Endometrium (tissue), 2 donors: ENCODE results near the gene NEURL4.
A peak's percentile ranks its signal among the peaks of the same experiment; 100 is the strongest.

Experiments used
- FAIRE-seq: peaks from 2 replicates; lab custom pipeline; 2012; peaks lifted over from hg19 to GRCh38; lab: Jason Lieb, UNC
- donor health status: control.
- donor health status: control.

The NEURL4 gene

DNA sequence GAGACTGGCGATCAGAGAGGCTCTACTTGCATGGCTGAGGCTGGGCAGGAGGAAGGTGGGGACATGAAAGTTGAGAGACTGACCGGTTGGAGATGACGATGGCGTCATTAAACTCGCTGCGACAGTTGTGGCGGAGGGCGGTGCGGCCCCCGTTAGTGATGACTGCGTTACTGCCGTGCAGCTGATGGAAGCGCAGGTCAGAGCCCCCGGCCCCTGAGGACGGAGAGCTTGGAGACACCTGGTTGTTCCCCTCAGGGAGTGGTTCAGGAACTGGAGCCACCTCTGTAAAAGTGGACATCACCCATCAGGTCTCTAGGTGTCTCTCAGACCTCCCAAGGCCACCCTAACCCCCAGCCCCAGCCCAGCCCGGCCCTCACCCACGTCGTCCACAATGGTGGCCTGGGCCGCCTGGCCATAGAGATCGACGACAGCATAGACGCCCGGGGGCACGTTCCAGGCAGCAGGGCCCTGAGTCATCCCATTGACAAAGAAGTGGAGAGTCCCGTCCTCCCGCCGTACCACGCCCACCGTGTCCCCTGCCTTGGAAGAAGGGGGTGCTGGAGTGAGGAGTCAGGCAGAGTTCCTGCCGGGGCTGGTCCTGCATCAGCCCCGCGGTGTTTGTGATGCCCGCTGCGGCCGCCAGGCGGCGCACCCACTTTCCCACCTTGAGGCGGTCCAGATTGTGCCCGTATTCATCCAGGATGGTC is 5.3 kb downstream of the NEURL4 start:
- FAIRE-seq, result no peak

GRCh38 chr17:7322520-7323194 is 6.5 kb downstream of the NEURL4 start:
- FAIRE-seq, result no peak

DNA sequence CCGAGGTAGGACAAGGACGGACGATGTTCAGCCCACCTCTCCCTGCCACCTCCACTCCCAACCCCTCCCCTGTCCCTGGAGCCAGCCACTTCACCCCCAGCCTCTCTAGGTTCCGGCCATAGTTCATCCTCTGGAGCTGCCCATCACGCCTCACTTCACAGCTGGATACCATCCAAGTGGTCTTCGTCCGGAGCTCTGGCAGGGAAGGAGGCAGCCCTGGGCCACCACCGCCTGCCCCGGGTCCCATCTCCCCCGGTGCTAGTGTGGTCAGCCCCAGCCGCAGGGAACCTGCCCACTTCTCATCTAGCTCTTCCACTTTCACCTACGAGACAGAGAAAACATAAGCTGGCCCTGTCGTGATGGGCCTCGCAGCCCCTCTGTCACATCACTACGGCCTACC is 7.7 kb downstream of the NEURL4 start:
- FAIRE-seq, result no peak

DNA sequence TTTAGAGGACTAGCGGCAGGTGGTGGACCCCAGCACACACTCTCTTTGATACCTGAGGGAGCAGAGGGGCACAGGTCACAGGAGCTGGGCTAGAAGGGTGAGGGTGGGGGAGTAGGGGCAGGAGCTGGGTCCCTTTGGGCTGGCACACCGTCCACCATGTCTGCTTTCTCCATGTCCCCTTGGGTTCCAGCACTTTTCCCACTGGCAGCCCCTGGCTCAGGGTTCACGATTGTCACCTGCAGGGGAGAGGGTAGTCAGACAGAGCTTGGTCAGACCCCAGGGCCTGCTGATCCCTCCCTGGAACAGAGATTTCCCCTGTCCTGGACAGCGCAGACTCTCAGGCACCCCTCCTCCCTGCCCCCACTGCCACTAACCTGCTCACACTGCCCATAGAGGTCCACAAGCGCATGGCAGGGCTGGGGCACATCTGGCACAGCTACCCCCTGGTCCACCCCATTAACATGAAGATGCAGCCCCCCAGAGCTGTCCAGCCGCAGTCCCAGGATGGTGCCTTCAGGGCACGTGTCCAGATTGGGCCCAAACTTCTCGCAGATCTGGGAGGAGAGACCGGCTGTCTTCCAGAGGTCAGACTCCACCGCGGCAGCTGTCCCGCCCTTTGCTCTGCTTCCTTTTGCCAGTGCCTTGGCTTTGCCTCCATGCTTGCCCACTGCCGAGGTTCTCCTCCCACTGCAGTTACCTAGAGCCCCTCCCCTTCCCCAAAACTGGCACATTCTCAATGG is 10.8 kb downstream of the NEURL4 start:
- no peak for FAIRE-seq

DNA sequence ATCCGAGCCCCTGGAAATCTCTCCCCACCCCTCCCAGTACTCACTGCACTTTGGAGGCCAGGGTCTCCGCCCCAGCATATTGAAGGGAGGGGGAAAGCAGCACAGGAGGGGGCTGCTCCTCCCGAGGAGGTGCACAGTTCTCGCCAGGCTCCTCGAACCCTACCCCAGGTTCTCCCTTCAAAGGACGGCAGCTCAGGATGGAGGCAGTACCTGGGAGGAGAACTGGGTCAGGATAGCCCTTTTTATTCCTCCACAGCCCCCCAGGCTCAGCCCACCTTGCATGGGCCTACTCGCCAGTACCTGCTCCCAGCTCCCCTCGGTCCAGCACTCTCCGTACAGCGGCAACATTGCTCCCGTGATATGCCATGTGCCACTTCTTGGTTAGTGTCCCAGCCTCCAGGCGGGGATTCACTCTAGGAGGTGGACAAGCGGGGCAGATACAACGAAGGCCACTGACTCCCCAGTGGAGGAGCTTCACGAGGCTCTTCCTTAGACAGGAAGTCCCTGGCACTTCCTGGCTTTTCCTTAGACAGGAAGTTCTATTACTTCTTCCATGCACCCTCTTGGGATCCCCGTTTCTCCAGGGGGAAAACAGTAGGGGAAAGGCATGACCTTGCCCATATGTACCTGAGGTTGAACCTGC is 11.9 kb downstream of the NEURL4 start:
- FAIRE-seq, result no peak

- no peak for FAIRE-seq
These were observed 13.4 kb downstream of the NEURL4 start for GRCh38 chr17:7315570-7316235.

GRCh38 chr17:7314719-7315569 is 14.2 kb downstream of the NEURL4 start, which contains the start of gene GPS2:
GPS2 (minus strand) TSS chr17:7315360; CDS start chr17:7315052, 308 bp downstream.
- FAIRE-seq, result no peak

DNA sequence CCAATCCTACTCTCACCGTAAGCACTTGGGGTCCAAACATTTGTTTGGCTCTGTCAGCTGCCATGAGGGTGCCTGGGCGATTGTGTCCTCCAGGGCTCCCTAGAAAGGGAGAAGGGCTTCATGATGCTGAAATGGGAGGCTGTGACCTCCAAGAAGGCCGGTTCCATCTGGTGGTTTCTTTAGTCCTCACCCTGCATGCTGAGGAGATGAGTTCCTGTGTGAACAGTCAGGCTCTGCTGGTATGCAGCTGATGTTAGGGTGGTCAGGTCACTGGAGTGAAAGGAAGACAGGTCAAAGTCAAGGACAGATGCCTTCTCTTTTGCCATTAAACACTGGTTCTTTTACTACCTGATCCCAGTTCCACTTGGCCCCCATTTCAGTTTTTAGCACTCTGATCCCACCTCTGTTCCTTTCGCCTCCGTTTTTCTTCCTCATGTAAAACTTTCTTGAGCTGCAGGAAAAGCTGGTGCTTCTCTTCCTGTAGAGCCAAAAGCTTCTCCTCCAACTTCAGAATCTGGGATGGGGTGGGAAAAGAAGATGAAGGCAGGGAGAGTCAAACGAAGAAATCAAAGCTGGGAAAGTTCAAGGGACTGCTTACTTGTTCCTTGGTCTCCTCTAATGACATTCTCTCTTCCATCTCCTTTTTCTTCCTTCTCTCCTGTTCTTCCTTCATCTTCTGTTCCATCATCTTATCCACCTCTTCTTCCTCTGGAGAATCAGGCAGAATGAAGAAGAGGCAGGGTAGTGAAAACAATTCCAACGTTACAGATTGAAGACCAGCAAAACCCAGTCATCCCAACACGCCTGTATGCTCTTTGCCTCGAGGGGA is 15.0 kb downstream of the NEURL4 start:
- FAIRE-seq, result no peak

- no peak for FAIRE-seq
These were observed 15.8 kb downstream of the NEURL4 start for GRCh38 chr17:7313088-7313889.

- no peak for FAIRE-seq
These were observed 16.6 kb downstream of the NEURL4 start for GRCh38 chr17:7312432-7313087.

DNA sequence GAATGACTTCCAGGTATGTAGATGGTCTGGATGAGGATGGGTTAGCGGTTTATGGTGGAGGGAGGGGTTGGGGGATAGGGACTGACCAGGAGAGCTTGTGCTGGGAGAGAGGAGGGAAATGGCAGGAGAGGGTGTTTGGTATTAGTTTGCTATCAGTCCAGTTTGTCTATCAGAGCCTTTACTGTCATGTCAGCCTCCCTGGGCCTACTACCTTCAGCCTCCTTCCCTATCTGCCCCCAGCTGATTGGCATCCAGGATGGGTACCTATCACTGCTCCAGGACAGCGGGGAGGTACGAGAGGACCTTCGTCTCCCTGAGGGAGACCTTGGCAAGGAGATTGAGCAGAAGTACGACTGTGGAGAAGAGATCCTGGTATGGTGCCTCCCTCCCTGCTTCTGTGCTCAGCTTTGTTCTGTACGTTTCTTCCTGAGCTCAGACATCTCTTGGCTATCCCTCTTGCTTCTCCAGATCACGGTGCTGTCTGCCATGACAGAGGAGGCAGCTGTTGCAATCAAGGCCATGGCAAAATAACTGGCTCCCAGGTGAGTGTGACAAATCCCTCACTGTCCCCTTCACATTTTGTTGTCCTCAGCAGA is 17.9 kb downstream of the NEURL4 start:
- no peak for FAIRE-seq

GRCh38 chr17:7309628-7310027 is 19.5 kb downstream of the NEURL4 start:
- no peak for FAIRE-seq

DNA sequence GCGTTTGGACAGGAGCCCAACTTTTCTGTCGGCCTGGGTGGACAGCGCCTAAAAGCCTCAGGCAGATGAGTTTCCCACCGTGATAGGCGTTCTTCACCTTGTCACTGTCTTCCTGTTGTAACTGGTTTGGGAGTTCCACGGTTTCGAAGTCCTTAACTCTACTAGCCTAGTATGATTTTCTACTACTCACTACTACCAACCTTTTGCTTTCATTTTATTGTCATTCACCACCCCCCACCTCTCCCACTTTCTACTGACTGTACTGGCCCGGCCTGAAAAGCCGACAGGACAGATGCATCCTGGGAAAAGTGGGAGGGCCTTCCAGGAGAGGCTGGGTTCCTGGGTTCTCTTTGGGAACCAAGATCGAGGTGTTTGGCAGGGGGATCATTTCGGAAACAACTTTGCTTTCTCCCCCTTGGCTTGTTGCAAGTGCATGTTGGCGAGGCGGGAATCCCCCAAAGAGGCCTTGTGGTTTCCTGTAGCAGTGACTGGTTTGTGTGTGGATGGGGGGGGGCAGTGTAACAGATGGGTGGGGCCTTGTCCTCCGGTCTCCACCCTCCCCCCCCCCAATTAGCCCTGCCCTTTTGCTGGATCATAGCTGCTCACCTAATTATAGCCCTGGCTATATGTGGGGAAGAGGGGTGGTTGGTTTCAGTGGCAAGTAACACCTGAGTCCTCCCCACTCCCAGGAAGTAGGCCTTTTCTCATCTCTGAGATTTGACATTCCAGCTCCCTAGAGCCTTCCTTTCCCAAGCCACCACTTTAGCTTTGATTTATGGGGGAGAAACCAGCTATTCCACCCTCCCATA is 20.3 kb downstream of the NEURL4 start:
- peak; percentile 60 for FAIRE-seq

- FAIRE-seq, result no peak
These were observed 21.2 kb downstream of the NEURL4 start for GRCh38 chr17:7307686-7308624.

DNA sequence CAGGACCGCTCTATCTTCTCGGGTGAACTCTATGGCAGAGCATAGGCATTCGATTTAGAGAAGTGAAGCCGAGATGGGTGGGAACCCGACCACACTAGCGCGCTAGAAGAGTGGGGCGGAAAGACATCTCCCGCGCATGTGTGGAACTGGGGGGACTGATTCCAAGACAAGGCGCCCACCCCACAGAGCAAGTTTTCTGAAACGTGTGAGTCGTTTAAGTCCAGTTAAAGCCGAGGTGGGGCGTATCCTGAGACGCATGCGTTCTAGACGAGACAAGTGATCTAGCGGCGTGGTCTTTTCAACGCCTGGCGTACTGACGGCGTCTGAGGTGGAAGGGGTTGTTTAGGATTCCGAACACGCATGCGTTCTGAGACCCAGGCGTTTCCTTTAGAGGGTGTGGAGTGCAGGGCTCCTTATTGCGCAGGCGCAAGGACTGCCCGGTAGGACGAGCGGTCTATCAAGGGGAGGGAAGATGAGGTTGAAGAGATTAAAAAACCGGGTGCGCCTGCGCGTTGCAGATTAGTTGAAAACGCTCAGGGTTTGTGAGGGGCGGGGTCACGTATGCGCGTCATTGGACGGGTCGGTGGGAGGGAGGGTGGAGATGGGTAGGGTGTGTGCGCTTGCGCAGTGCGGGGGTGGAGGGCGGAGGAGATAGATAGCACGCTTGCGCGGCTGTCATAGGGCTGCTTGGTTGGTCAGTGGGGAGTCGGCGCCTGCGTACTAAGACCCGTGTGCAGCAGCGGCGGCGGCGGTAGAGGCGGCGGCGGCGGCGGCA is 22.0 kb downstream of the NEURL4 start, which contains the start of gene EIF5A:
TSS of gene EIF5A (plus strand) at position 718 of the 775 bp plus-strand sequence. CDS start 2,008 bp downstream, outside the sequence.
- FAIRE-seq, result peak; percentile 95
